Activated naive CD8-positive, alpha-beta T cell treated with anti-CD3 and anti-CD28 coated beads, Interleukin-2, amount 10 ng/mL, durations not matched to agents 7 days and 5 days (primary cell): ENCODE results near the gene GP1BB. TPM values are rescaled to one million over a fixed set of nuclear protein-coding genes. Genes with fewer than 3 reads are reported as not detected.
A peak's percentile ranks its signal among the peaks of the same experiment; 100 is the strongest.

ENCODE experiments used
- ATAC-seq: fragments of 150-1000 bp; cut with Tn5 transposase; one replicate; pipeline ENCODE4 v1.10.0; 2021; ENCODE audit warnings: low read depth, moderate library complexity
- POLR2A ChIA-PET: fragments of 350-600 bp; sonication (Branson Sonifier 250); formaldehyde crosslinking; loops from one replicate; lab custom pipeline; 2021; ENCODE audit warnings: antibody characterized with exemption; lab: Charles Lee
- DNase-seq: peaks from one replicate; pipeline ENCODE4 v3.0.0; 2021
- H3K27ac Mint-ChIP-seq: one replicate; pipeline ENCODE4 v1.8.0; 2022; ENCODE audit warnings: mild to moderate bottlenecking, mixed read lengths
- H3K27me3 Mint-ChIP-seq: one replicate; pipeline ENCODE4 v1.8.0; 2022; ENCODE audit warnings: mild to moderate bottlenecking, moderate library complexity, mixed read lengths
- H3K36me3 Mint-ChIP-seq: one replicate; pipeline ENCODE4 v1.8.0; 2021; ENCODE audit warnings: mild to moderate bottlenecking, mixed read lengths
- H3K4me1 Mint-ChIP-seq: one replicate; pipeline ENCODE4 v1.8.0; 2021; ENCODE audit warnings: mixed read lengths
- H3K4me3 Mint-ChIP-seq: one replicate; pipeline ENCODE4 v1.8.0; 2022; ENCODE audit warnings: mild to moderate bottlenecking, moderate library complexity, mixed read lengths
- H3K9me3 Mint-ChIP-seq: one replicate; pipeline ENCODE4 v1.8.0; 2021; ENCODE audit warnings: mixed read lengths
- total RNA-seq, 2 experiments: library from RNA; stranded (reverse); gene quantifications; one replicate each; pipeline ENCODE4 v1.2.3, GENCODE V29; 2021

GP1BB gene
- total RNA-seq, 2 experiments from 2014 or later, result not detected

DNA sequence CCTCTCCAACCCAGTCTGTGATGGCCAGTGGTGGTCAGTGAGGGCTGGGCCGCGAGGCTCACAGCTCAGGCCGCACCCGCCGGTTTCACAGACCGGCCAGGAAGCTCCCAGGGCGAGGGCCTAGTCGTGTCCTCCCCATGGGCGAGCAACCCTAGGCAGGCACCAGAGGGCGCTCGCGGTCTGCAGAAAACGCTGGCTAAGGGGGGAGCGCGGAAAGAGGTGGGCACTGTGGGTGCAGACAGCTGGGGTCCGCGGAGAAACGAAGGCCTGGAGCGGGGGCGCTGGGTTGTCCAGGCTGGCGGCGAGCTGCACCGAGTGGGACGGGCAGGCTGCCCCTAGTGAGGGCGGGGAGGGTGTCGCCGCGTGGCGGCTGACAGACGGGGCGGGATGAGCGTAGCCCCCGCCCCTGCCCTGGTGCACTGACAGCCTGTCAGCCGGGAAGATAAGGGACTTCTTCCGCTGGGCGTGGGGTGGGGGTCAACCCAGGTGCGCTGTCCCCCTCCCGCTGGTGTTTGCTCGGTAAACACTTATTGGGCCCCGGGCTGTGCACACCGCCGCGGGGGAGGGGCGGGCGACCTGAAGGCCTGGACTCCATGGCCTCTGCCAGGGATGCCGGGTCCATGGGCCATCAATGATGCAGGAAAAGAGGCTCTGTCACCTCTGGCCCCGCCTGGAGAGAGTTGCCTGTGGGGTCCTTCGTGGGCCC is 7.5 kb downstream of the GP1BB start:
- Mint-ChIP-seq H3K27ac (no peak overlapping the region), H3K4me3 (peak overlapping the region; percentile 85), H3K4me1 (peaks cover 2% of the 10 kb centered on the region), H3K9me3 (no peaks in the 10 kb centered on the region), H3K36me3 (no peaks in the 10 kb centered on the region), H3K27me3 (peaks cover 1% of the 10 kb centered on the region)
- POLR2A ChIA-PET, result interaction anchor here (1.1 to 1.8 kb wide), 5 partner anchors 28 to 387 kb away, joined by 3 to 11 read pairs (median 5); no protein-coding TSS in a partner anchor
- DNase-seq (peak; percentile 94), ATAC-seq (peak; percentile 91)

DNA sequence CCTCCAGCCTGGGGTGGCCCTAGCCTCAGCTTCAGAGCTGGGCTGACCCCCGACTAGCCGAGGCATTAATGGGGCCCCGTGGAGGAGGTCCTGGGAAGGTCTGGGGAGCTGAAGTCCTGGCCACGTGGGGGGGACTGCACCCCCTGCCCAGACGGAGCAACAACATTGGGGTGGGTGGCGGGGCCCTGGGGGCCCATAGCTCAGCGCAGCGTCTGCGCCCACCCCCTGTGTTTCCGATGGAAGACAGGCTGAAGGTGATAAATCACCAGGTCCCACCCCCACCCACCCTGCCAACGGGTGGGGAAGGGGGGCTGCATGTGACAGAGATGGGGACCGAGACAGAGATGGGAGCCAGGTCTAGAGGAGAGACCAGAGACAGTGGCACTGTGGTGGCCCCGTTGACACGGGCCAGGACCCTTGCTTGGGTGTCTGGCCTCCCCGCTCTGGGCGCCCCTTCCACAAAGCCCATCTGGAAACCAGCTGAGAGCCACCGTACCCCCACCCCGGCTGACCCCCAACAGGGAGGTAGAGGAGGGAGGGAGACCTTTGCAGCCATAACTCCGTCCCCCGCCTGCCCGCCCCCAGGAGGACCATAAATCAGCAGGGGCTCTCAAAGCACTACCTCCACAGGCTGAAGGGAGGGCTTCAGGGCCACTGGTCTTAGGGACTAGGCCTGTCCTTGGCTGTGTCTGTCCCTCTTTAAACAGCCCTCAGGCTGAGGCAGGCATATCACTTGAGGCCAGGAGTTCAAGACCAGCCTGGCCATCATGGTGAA is 8.2 kb downstream of the GP1BB start:
- H3K4me3 Mint-ChIP-seq, result no peak overlapping the region

GRCh38 chr22:19732403-19733113 is 9.2 kb downstream of the GP1BB start:
- ATAC-seq (no peak), DNase-seq (no peak)
- H3K9me3 Mint-ChIP-seq, result no peaks in the 10 kb centered on the region
- H3K4me3 Mint-ChIP-seq, result no peak overlapping the region
- no peak overlapping the region for H3K27ac Mint-ChIP-seq
- POLR2A ChIA-PET, result no interaction called here
- H3K36me3 Mint-ChIP-seq, result no peaks in the 10 kb centered on the region
- peaks cover 1% of the 10 kb centered on the region for H3K27me3 Mint-ChIP-seq
- peaks cover 2% of the 10 kb centered on the region for H3K4me1 Mint-ChIP-seq

More for the DNA sequence above, 8.2 kb downstream of the GP1BB start:
- H3K27ac Mint-ChIP-seq, result no peak overlapping the region
- POLR2A ChIA-PET, result interaction anchor here (1.1 to 1.8 kb wide), 4 partner anchors 35 to 386 kb away, joined by 3 to 11 read pairs (median 6); no protein-coding TSS in a partner anchor
- peaks cover 2% of the 10 kb centered on the region for H3K4me1 Mint-ChIP-seq
- H3K27me3 Mint-ChIP-seq, result peaks cover 1% of the 10 kb centered on the region
- H3K36me3 Mint-ChIP-seq, result no peaks in the 10 kb centered on the region
- no peak for DNase-seq
- no peaks in the 10 kb centered on the region for H3K9me3 Mint-ChIP-seq
- ATAC-seq, result no peak

GRCh38 chr22:19733755-19734154 is 10.4 kb downstream of the GP1BB start:
- POLR2A ChIA-PET, result no interaction called here
- H3K9me3 Mint-ChIP-seq, result no peaks in the 10 kb centered on the region
- peaks cover 2% of the 10 kb centered on the region for H3K4me1 Mint-ChIP-seq
- DNase-seq (no peak), ATAC-seq (no peak)
- H3K27me3 Mint-ChIP-seq, result peaks cover 1% of the 10 kb centered on the region
- no peak overlapping the region for H3K27ac Mint-ChIP-seq
- no peaks in the 10 kb centered on the region for H3K36me3 Mint-ChIP-seq
- no peak overlapping the region for H3K4me3 Mint-ChIP-seq

GRCh38 chr22:19734163-19734562 is 10.8 kb downstream of the GP1BB start:
- H3K27me3 Mint-ChIP-seq, result peaks cover 1% of the 10 kb centered on the region
- no peaks in the 10 kb centered on the region for H3K9me3 Mint-ChIP-seq
- H3K27ac Mint-ChIP-seq, result no peak overlapping the region
- ATAC-seq (no peak), DNase-seq (no peak)
- no peaks in the 10 kb centered on the region for H3K36me3 Mint-ChIP-seq
- POLR2A ChIA-PET, result no interaction called here
- peaks cover 2% of the 10 kb centered on the region for H3K4me1 Mint-ChIP-seq
- no peak overlapping the region for H3K4me3 Mint-ChIP-seq

GRCh38 chr22:19734837-19735382 is 11.6 kb downstream of the GP1BB start:
- peaks cover 2% of the 10 kb centered on the region for H3K4me1 Mint-ChIP-seq
- DNase-seq (no peak), ATAC-seq (no peak)
- POLR2A ChIA-PET, result no interaction called here
- no peak overlapping the region for H3K27ac Mint-ChIP-seq
- H3K27me3 Mint-ChIP-seq, result no peaks in the 10 kb centered on the region
- no peaks in the 10 kb centered on the region for H3K36me3 Mint-ChIP-seq
- no peaks in the 10 kb centered on the region for H3K9me3 Mint-ChIP-seq
- no peak overlapping the region for H3K4me3 Mint-ChIP-seq

- ATAC-seq, result no peak
- H3K9me3 Mint-ChIP-seq, result no peaks in the 10 kb centered on the region
- POLR2A ChIA-PET, result no interaction called here
Measured at GRCh38 chr22:19735665-19736510, 12.5 kb downstream of the GP1BB start.

DNA sequence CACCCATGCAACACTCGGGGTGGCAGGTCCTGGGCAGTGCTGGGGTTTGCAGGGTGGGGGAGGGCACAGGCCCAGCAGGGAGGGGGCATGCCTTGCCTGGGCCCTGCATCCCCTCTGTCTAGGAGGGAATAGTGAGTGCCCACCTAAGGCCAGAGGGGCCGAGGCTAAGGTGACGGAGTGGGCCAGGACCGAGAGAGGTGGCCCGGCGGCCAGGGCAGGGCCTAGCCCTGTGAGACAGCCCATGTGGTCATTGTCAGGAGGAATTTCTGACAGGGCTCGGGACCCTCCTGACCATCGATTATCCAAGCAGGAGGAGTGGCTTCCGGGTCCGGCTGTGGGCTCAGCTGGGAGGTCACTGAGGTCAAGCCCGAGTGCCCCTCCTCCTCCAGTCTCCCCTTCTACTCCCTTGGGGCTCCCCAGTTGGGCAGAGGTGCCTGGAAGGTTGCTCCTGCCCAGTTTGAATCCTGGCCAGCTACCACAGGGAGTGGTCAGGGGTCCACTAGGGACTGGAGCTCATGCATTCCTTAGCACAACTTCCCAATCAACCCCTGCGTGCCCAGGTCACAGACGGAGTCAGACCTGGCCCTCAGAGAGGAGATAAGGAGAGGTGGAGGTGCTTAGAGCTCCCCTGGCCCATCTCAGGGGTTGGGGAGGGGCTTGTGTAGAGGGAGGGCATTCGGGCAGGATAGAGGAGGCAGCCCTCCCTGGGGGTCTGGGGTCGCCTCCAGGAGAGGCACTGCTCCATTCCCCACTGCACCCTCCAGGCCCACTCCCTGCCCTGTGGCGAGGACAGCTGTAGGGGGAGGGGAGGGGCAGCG is 14.7 kb downstream of the GP1BB start:
- ATAC-seq, result no peak
- no peak for DNase-seq
- no peaks in the 10 kb centered on the region for H3K4me1 Mint-ChIP-seq
- POLR2A ChIA-PET, result no interaction called here
- H3K36me3 Mint-ChIP-seq, result no peaks in the 10 kb centered on the region
- H3K27ac Mint-ChIP-seq, result no peak overlapping the region
- no peaks in the 10 kb centered on the region for H3K27me3 Mint-ChIP-seq
- H3K4me3 Mint-ChIP-seq, result no peak overlapping the region
- H3K9me3 Mint-ChIP-seq, result no peaks in the 10 kb centered on the region

More at GRCh38 chr22:19735665-19736510, 12.5 kb downstream of the GP1BB start:
- H3K4me1 Mint-ChIP-seq, result no peaks in the 10 kb centered on the region
- no peaks in the 10 kb centered on the region for H3K27me3 Mint-ChIP-seq
- DNase-seq, result no peak
- no peak overlapping the region for H3K27ac Mint-ChIP-seq
- no peak overlapping the region for H3K4me3 Mint-ChIP-seq
- H3K36me3 Mint-ChIP-seq, result no peaks in the 10 kb centered on the region

GRCh38 chr22:19738664-19739447 is 15.5 kb downstream of the GP1BB start:
- DNase-seq (no peak), ATAC-seq (no peak)
- Mint-ChIP-seq H3K4me3 (no peak overlapping the region), H3K27me3 (no peaks in the 10 kb centered on the region), H3K4me1 (no peaks in the 10 kb centered on the region), H3K9me3 (no peaks in the 10 kb centered on the region), H3K27ac (no peak overlapping the region), H3K36me3 (no peaks in the 10 kb centered on the region)
- POLR2A ChIA-PET, result no interaction called here

- ATAC-seq (no peak), DNase-seq (no peak)
- H3K36me3 Mint-ChIP-seq, result no peaks in the 10 kb centered on the region
- no peaks in the 10 kb centered on the region for H3K9me3 Mint-ChIP-seq
- H3K4me3 Mint-ChIP-seq, result no peak overlapping the region
- H3K4me1 Mint-ChIP-seq, result no peaks in the 10 kb centered on the region
- H3K27me3 Mint-ChIP-seq, result no peaks in the 10 kb centered on the region
- H3K27ac Mint-ChIP-seq, result no peak overlapping the region
- POLR2A ChIA-PET, result no interaction called here
Measured at GRCh38 chr22:19739448-19739895, 16.1 kb downstream of the GP1BB start.

GRCh38 chr22:19739911-19740449 is 16.6 kb downstream of the GP1BB start:
- H3K36me3 Mint-ChIP-seq, result no peaks in the 10 kb centered on the region
- H3K27me3 Mint-ChIP-seq, result no peaks in the 10 kb centered on the region
- no peak overlapping the region for H3K27ac Mint-ChIP-seq
- POLR2A ChIA-PET, result no interaction called here
- H3K9me3 Mint-ChIP-seq, result no peaks in the 10 kb centered on the region
- H3K4me3 Mint-ChIP-seq, result no peak overlapping the region
- H3K4me1 Mint-ChIP-seq, result no peaks in the 10 kb centered on the region
- no peak for ATAC-seq
- DNase-seq, result no peak
